GM12872 (cell line): ENCODE data around the gene ZNF365.

ENCODE experiments used
- CTCF ChIP-seq: IDR thresholded peaks from 3 replicates; pipeline ENCODE4 v1.5.1; 2011; ENCODE audit warnings: low read depth, mild to moderate bottlenecking, low read length, moderate library complexity; ENCODE audit not compliant: insufficient read depth

The ZNF365 gene

GRCh38 chr10:62373995-62374861 is at the start of gene ZNF365:
ZNF365 (plus strand) TSS chr10:62374369; CDS start chr10:62376194, 1,825 bp downstream.
- TF ChIP-seq CTCF, result no peak

GRCh38 chr10:62326176-62326575 is 48.0 kb upstream of the ZNF365 start:
- TF ChIP-seq CTCF, result no peak

- no peak for TF ChIP-seq CTCF
Observed at GRCh38 chr10:62327885-62328284, 46.3 kb upstream of the ZNF365 start.

- no peak for TF ChIP-seq CTCF
Observed at GRCh38 chr10:62330213-62330612, 44.0 kb upstream of the ZNF365 start.

GRCh38 chr10:62332406-62332805 is 41.8 kb upstream of the ZNF365 start:
- no peak for TF ChIP-seq CTCF

- no peak for TF ChIP-seq CTCF
Observed at GRCh38 chr10:62333135-62333889, 40.9 kb upstream of the ZNF365 start.

GRCh38 chr10:62333988-62334682 is 40.0 kb upstream of the ZNF365 start:
- no peak for TF ChIP-seq CTCF
